Urinary bladder (tissue), 4 donors: ENCODE measurements around the gene HCN4. TPM values are rescaled to one million over a fixed set of nuclear protein-coding genes. Genes with fewer than 3 reads are reported as not detected.
"Not testable (repeated sequence)": the region's sequence is repeated elsewhere in the genome, so short reads cannot be mapped to it uniquely, and the experiment has no call there.

Experiments used
- DNase-seq: peaks from one replicate; pipeline ENCODE4 v3.0.0-alpha.2; 2015; ENCODE audit errors: extremely low spot score
- H3K27ac ChIP-seq: one replicate; pipeline ENCODE4 v1.5.1; 2013; ENCODE audit warnings: low read depth, mild to moderate bottlenecking, moderate library complexity
- H3K36me3 ChIP-seq: one replicate; pipeline ENCODE4 v1.6.1; 2013; ENCODE audit warnings: mild to moderate bottlenecking, moderate library complexity; ENCODE audit not compliant: insufficient read depth
- H3K4me1 ChIP-seq: one replicate; pipeline ENCODE4 v1.6.1; 2013; ENCODE audit warnings: mild to moderate bottlenecking, moderate library complexity; ENCODE audit not compliant: insufficient read depth
- H3K4me3 ChIP-seq: one replicate; pipeline ENCODE4 v1.5.1; 2013; ENCODE audit warnings: low read depth, low read length
- WGBS: extraction: QIAGEN DNeasy Blood & Tissue Kit; methylation state at CpG from one replicate; pipeline ENCODE4 v1.1.7; 2013; 5-methylcytosine and 5-hydroxymethylcytosine counted together
- polyA plus RNA-seq: library from polyadenylated mRNA; stranded (reverse); fragments of 200-250 nt; gene quantifications from one replicate; pipeline ENCODE4 v1.2.3, GENCODE V29; 2013
- total RNA-seq: library from RNA; depleted of rRNA; stranded (reverse); fragments of >200 nt; gene quantifications from one replicate; pipeline ENCODE4 v1.2.3, GENCODE V29; 2014
- donor health status: healthy with polysubstance abuse.
- donor health status: healthy.

HCN4 gene
- total and polyA plus RNA-seq, 2 donors, result not detected

GRCh38 chr15:73322665-73323373 lies 45.9 kb downstream of the HCN4 start:
- Histone ChIP-seq H3K4me1 (no peaks in the 10 kb centered on the region), H3K4me3 (no peak overlapping the region), H3K36me3 (no peaks in the 10 kb centered on the region), H3K27ac (no peak overlapping the region)
- 82% methylated on average over 38 of the region's 38 CpGs for whole genome bisulfite sequencing
- DNase-seq, result no peak

- Histone ChIP-seq H3K4me1 (no peaks in the 10 kb centered on the region), H3K36me3 (no peaks in the 10 kb centered on the region), H3K4me3 (no peak overlapping the region), H3K27ac (no peak overlapping the region)
- no peak for DNase-seq
- WGBS, result 77% methylated on average over 17 of the region's 17 CpGs
Measured at GRCh38 chr15:73321496-73322450, 47.0 kb downstream of the HCN4 start.

GRCh38 chr15:73320619-73321180 lies 48.1 kb downstream of the HCN4 start:
- no peaks in the 10 kb centered on the region for H3K36me3 ChIP-seq
- H3K4me3 ChIP-seq, result no peak overlapping the region
- DNase-seq, result no peak
- H3K4me1 ChIP-seq, result no peaks in the 10 kb centered on the region
- H3K27ac ChIP-seq, result no peak overlapping the region
- WGBS, result 94% methylated on average over 3 of the region's 3 CpGs

GRCh38 chr15:73319460-73320245 lies 49.1 kb downstream of the HCN4 start:
- WGBS, result 77% methylated on average over 8 of the region's 8 CpGs
- Histone ChIP-seq H3K27ac (no peak overlapping the region), H3K36me3 (no peaks in the 10 kb centered on the region), H3K4me3 (no peak overlapping the region), H3K4me1 (no peaks in the 10 kb centered on the region)
- DNase-seq, result no peak

- no peak overlapping the region for H3K27ac ChIP-seq
- no peak for DNase-seq
- H3K4me1 ChIP-seq, result no peaks in the 10 kb centered on the region
- 18% methylated on average over 42 of the region's 42 CpGs for WGBS
- no peak overlapping the region for H3K4me3 ChIP-seq
- H3K36me3 ChIP-seq, result no peaks in the 10 kb centered on the region
Measured at GRCh38 chr15:73318463-73319351, 50.1 kb downstream of the HCN4 start.

- WGBS, result 77% methylated on average over 16 of the region's 16 CpGs
- DNase-seq, result no peak
Measured at GRCh38 chr15:73317651-73318462, 50.9 kb downstream of the HCN4 start.

GRCh38 chr15:73313861-73314260 lies 54.9 kb downstream of the HCN4 start:
- no peak for DNase-seq
- Histone ChIP-seq H3K4me3 (no peak overlapping the region), H3K36me3 (no peaks in the 10 kb centered on the region), H3K27ac (no peak overlapping the region), H3K4me1 (no peaks in the 10 kb centered on the region)
- WGBS, result 57% methylated on average over 2 of the region's 2 CpGs

More at GRCh38 chr15:73317651-73318462, 50.9 kb downstream of the HCN4 start:
- H3K4me1 ChIP-seq, result no peaks in the 10 kb centered on the region
- no peak overlapping the region for H3K4me3 ChIP-seq
- H3K36me3 ChIP-seq, result no peaks in the 10 kb centered on the region
- no peak overlapping the region for H3K27ac ChIP-seq

- WGBS, result 94% methylated on average over 8 of the region's 8 CpGs
- DNase-seq, result no peak
- no peak overlapping the region for H3K27ac ChIP-seq
Measured at GRCh38 chr15:73308305-73308704, 60.5 kb downstream of the HCN4 start.

GRCh38 chr15:73305331-73306211 lies 63.2 kb downstream of the HCN4 start:
- DNase-seq, result no peak
- Histone ChIP-seq H3K4me3 (no peak overlapping the region), H3K27ac (no peak overlapping the region), H3K36me3 (no peaks in the 10 kb centered on the region), H3K4me1 (no peaks in the 10 kb centered on the region)
- 73% methylated on average over 12 of the region's 12 CpGs for WGBS

More at GRCh38 chr15:73308305-73308704, 60.5 kb downstream of the HCN4 start:
- H3K36me3 ChIP-seq, result no peaks in the 10 kb centered on the region
- H3K4me3 ChIP-seq, result no peak overlapping the region
- H3K4me1 ChIP-seq, result no peaks in the 10 kb centered on the region

GRCh38 chr15:73303636-73304035 lies 65.1 kb downstream of the HCN4 start:
- H3K36me3 ChIP-seq, result no peaks in the 10 kb centered on the region
- no peaks in the 10 kb centered on the region for H3K4me1 ChIP-seq
- H3K27ac ChIP-seq, result no peak overlapping the region
- WGBS, result 75% methylated on average over 5 of the region's 5 CpGs
- H3K4me3 ChIP-seq, result no peak overlapping the region
- DNase-seq, result no peak

GRCh38 chr15:73300286-73300685 lies 68.5 kb downstream of the HCN4 start:
- not testable (repeated sequence) for H3K36me3 ChIP-seq, H3K27ac ChIP-seq, H3K4me1 ChIP-seq, H3K4me3 ChIP-seq, DNase-seq
- WGBS, result 89% methylated on average over 11 of the region's 11 CpGs
